ENCODE data around the gene UROS.

UROS gene

GRCh38 chr10:125828311-125828710, 5.3 kb upstream of the UROS start:
- DNase-seq, result no peak

- DNase-seq, result no peak
These were observed 4.1 kb upstream of the UROS start for GRCh38 chr10:125827133-125827532.

GRCh38 chr10:125824736-125825135, 1.7 kb upstream of the UROS start:
- no peak for DNase-seq

GRCh38 chr10:125823663-125824251, 699 bp upstream of the UROS start:
- DNase-seq, result no peak

GRCh38 chr10:125820701-125821100, 2.4 kb downstream of the UROS start:
- DNase-seq, result no peak

- DNase-seq, result no peak
These were observed 5.6 kb downstream of the UROS start for GRCh38 chr10:125817337-125817946.

GRCh38 chr10:125816548-125816947, 6.5 kb downstream of the UROS start:
- no peak for DNase-seq

GRCh38 chr10:125815764-125816163, 7.3 kb downstream of the UROS start:
- DNase-seq, result no peak

- no peak for DNase-seq
These were observed 10.8 kb downstream of the UROS start for GRCh38 chr10:125812128-125812750.

- no peak for DNase-seq
These were observed 11.8 kb downstream of the UROS start for GRCh38 chr10:125811251-125811650.

- no peak for DNase-seq
These were observed 15.0 kb downstream of the UROS start for GRCh38 chr10:125808047-125808446.

GRCh38 chr10:125802739-125803138, 20.3 kb downstream of the UROS start:
- DNase-seq, result no peak

- no peak for DNase-seq
These were observed 20.9 kb downstream of the UROS start for GRCh38 chr10:125802131-125802530.

GRCh38 chr10:125801574-125801973, 21.5 kb downstream of the UROS start:
- no peak for DNase-seq

GRCh38 chr10:125799451-125800182, 23.4 kb downstream of the UROS start:
- no peak for DNase-seq

- no peak for DNase-seq
These were observed 24.9 kb downstream of the UROS start for GRCh38 chr10:125797994-125798662.

- no peak for DNase-seq
These were observed 25.6 kb downstream of the UROS start for GRCh38 chr10:125797424-125797823.

GRCh38 chr10:125795637-125796190, 27.3 kb downstream of the UROS start:
- no peak for DNase-seq

- no peak for DNase-seq
These were observed 27.9 kb downstream of the UROS start for GRCh38 chr10:125795128-125795527.

GRCh38 chr10:125792342-125793300, 30.4 kb downstream of the UROS start:
- no peak for DNase-seq

GRCh38 chr10:125788156-125789034, 34.7 kb downstream of the UROS start:
- no peak for DNase-seq
